Right atrium auricular region (tissue), 2 donors: ENCODE measurements around the gene P4HA1. TPM values are rescaled to one million over a fixed set of nuclear protein-coding genes. Genes with fewer than 3 reads are reported as not detected.
"Not testable (repeated sequence)": the region's sequence is repeated elsewhere in the genome, so short reads cannot be mapped to it uniquely, and the experiment has no call there.

Experiments
- DNase-seq: peaks from one replicate; pipeline ENCODE4 v3.0.0-alpha.2; 2019; ENCODE audit warnings: low spot score
- H3K27ac ChIP-seq, 2 donors: fragments of 200-600 bp; sonication (generic); 1 replicate in 1 of 2; 2 replicates in 1 of 2; pipeline ENCODE4 v1.5.1; 2016 to 2019
- H3K27me3 ChIP-seq, 2 donors: fragments of 200-600 bp; sonication (generic); one replicate each; pipeline versions ENCODE4 v1.5.1 to v1.6.0; 2017 to 2019
- H3K36me3 ChIP-seq: fragments of 200-600 bp; sonication (generic); one replicate; pipeline ENCODE4 v1.5.1; 2016
- H3K4me1 ChIP-seq, 2 donors: fragments of 200-600 bp; sonication (generic); one replicate each; pipeline versions ENCODE4 v1.5.1 to v1.6.0; 2017 to 2019
- H3K4me3 ChIP-seq, 2 donors: fragments of 200-600 bp; sonication (generic); 1 replicate in 1 of 2; 2 replicates in 1 of 2; pipeline ENCODE4 v1.5.1; 2017 to 2019; ENCODE audit warnings: mild to moderate bottlenecking in 1 of 2, moderate library complexity in 1 of 2
- H3K9me3 ChIP-seq, 2 donors: fragments of 200-600 bp; sonication (generic); one replicate each; pipeline ENCODE4 v1.5.1; 2019
- CTCF ChIP-seq, 2 donors: fragments of 200-600 bp; sonication (generic); IDR thresholded peaks; one replicate each; pipeline ENCODE4 v1.5.1; 2019; ENCODE audit warnings: antibody characterized with exemption in 2 of 2
- total RNA-seq, 2 donors: library from RNA; depleted of rRNA; stranded (reverse); fragments of >200 nt; gene quantifications; one replicate each; pipeline ENCODE4 v1.1.0, GENCODE V29; 2016

P4HA1 gene
- total RNA-seq, 2 donors from 2014 or later = 29.5 to 45.4 TPM

GRCh38 chr10:73000973-73001372, 95.7 kb downstream of the P4HA1 start:
- no peak overlapping the region for H3K4me3 ChIP-seq
- H3K9me3 ChIP-seq = peaks cover 0 to 13% of the 10 kb centered on the region in 2 donors
- peaks cover 38% of the 10 kb centered on the region for H3K36me3 ChIP-seq
- no peaks in the 10 kb centered on the region for H3K4me1 ChIP-seq
- no peaks in the 10 kb centered on the region for H3K27me3 ChIP-seq
- TF ChIP-seq CTCF (IDR thresholded peaks at IDR 0.05) = no peak
- no peak for DNase-seq
- H3K27ac ChIP-seq = no peak overlapping the region

- no peak for TF ChIP-seq CTCF (IDR thresholded peaks at IDR 0.05)
- Histone ChIP-seq H3K4me3 (no peak overlapping the region), H3K4me1 (no peaks in the 10 kb centered on the region), H3K9me3 (peaks cover 0 to 13% of the 10 kb centered on the region in 2 donors), H3K27ac (no peak overlapping the region), H3K27me3 (no peaks in the 10 kb centered on the region), H3K36me3 (peaks cover 6% of the 10 kb centered on the region)
- DNase-seq = no peak
Measured at GRCh38 chr10:72997099-72997498, 99.6 kb downstream of the P4HA1 start.

GRCh38 chr10:72995459-72995858, 101.2 kb downstream of the P4HA1 start:
- H3K4me3 ChIP-seq, H3K27me3 ChIP-seq, H3K4me1 ChIP-seq, DNase-seq, H3K36me3 ChIP-seq, H3K27ac ChIP-seq: not testable (repeated sequence)
- peaks cover 0 to 13% of the 10 kb centered on the region in 2 donors for H3K9me3 ChIP-seq

- H3K27ac ChIP-seq, H3K27me3 ChIP-seq, DNase-seq, H3K36me3 ChIP-seq, H3K9me3 ChIP-seq, H3K4me3 ChIP-seq, H3K4me1 ChIP-seq: not testable (repeated sequence)
Measured at GRCh38 chr10:72989771-72990170, 106.9 kb downstream of the P4HA1 start.

- not testable (repeated sequence) for H3K27me3 ChIP-seq, H3K4me1 ChIP-seq, H3K27ac ChIP-seq, H3K4me3 ChIP-seq, H3K9me3 ChIP-seq, DNase-seq, H3K36me3 ChIP-seq
Measured at GRCh38 chr10:72984618-72985017, 112.0 kb downstream of the P4HA1 start.

GRCh38 chr10:72981882-72982529, 114.7 kb downstream of the P4HA1 start:
- Histone ChIP-seq H3K4me1 (no peaks in the 10 kb centered on the region), H3K36me3 (no peaks in the 10 kb centered on the region), H3K9me3 (peaks cover 4 to 29% of the 10 kb centered on the region in 2 donors), H3K27ac (no peak overlapping the region), H3K4me3 (no peak overlapping the region), H3K27me3 (no peaks in the 10 kb centered on the region)
- TF ChIP-seq CTCF (IDR thresholded peaks at IDR 0.05) = no peak
- no peak for DNase-seq

- no peak for DNase-seq
- H3K4me3 ChIP-seq = no peak overlapping the region
- H3K36me3 ChIP-seq = no peaks in the 10 kb centered on the region
- TF ChIP-seq CTCF (IDR thresholded peaks at IDR 0.05) = no peak
- H3K4me1 ChIP-seq = no peaks in the 10 kb centered on the region
- H3K27ac ChIP-seq = no peak overlapping the region
- H3K27me3 ChIP-seq = no peaks in the 10 kb centered on the region
- H3K9me3 ChIP-seq = peaks cover 4 to 36% of the 10 kb centered on the region in 2 donors
Measured at GRCh38 chr10:72981028-72981881, 115.4 kb downstream of the P4HA1 start.
